Activated CD4-positive, alpha-beta T cell treated with anti-CD3 and anti-CD28 coated beads, Interleukin-2, amount 10 ng/mL, durations not matched to agents 7 days and 5 days (primary cell): ENCODE measurements around the gene SCAMP2. TPM values are rescaled to one million over a fixed set of nuclear protein-coding genes. Genes with fewer than 3 reads are reported as not detected.

ENCODE experiments used
- CTCF ChIA-PET: fragments of 350-600 bp; sonication (Branson Sonifier 250); formaldehyde crosslinking; loops from one replicate; lab custom pipeline; 2021; ENCODE audit warnings: antibody characterized with exemption; lab: Charles Lee
- POLR2A ChIA-PET: fragments of 350-600 bp; sonication (Branson Sonifier 250); formaldehyde crosslinking; loops from one replicate; lab custom pipeline; 2021; ENCODE audit warnings: antibody characterized with exemption; lab: Charles Lee
- DNase-seq: peaks from one replicate; pipeline ENCODE4 v3.0.0-alpha.2; 2020
- H3K27ac Mint-ChIP-seq: one replicate; pipeline ENCODE4 v1.8.0; 2021; ENCODE audit warnings: mild to moderate bottlenecking, moderate library complexity, mixed read lengths
- H3K27me3 Mint-ChIP-seq: one replicate; pipeline ENCODE4 v1.8.0; 2021; ENCODE audit warnings: mixed read lengths
- H3K36me3 Mint-ChIP-seq: one replicate; pipeline ENCODE4 v1.8.0; 2021; ENCODE audit warnings: low read depth, mixed read lengths
- H3K4me1 Mint-ChIP-seq: one replicate; pipeline ENCODE4 v1.8.0; 2021; ENCODE audit warnings: mixed read lengths
- H3K4me3 Mint-ChIP-seq: one replicate; pipeline ENCODE4 v1.8.0; 2021; ENCODE audit warnings: mild to moderate bottlenecking, moderate library complexity, mixed read lengths
- H3K9me3 Mint-ChIP-seq: one replicate; pipeline ENCODE4 v1.8.0; 2021; ENCODE audit warnings: mixed read lengths
- total RNA-seq, 2 experiments: library from RNA; stranded (reverse); gene quantifications; one replicate each; pipeline ENCODE4 v1.2.3, GENCODE V29; 2021

The SCAMP2 gene
- total RNA-seq, 2 experiments from 2014 or later, result 126 to 128 TPM

DNA sequence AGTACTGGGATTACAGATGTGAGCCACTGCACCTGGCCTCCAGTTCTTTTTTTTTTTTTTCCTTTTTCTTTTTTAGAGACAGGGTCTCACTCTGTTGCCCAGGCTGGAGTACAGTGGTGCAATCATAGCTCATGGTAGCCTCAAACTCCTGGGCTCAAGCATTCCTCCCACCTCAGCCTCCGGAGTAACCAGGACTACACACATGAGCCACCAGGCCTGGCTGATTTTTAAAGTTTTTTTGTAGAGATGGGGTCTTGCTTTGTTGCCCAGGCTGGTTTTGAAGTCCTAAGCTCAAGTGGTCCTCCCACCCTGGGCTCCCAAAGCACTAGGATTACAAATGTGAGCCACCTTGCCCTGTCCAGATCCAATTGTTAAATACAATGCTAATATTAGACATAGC, 16.6 kb downstream of the SCAMP2 start:
- no peak for DNase-seq
- H3K9me3 Mint-ChIP-seq, result no peaks in the 10 kb centered on the region
- H3K27me3 Mint-ChIP-seq, result no peaks in the 10 kb centered on the region
- H3K4me3 Mint-ChIP-seq, result no peak overlapping the region
- ChIA-PET CTCF (interaction anchor here (0.9 to 1.8 kb wide), 2 partner anchors 14 kb away, joined by 3 to 7 read pairs; no protein-coding TSS in a partner anchor), POLR2A (no interaction called here)
- H3K27ac Mint-ChIP-seq, result no peak overlapping the region
- H3K4me1 Mint-ChIP-seq, result peaks cover 38% of the 10 kb centered on the region
- peaks cover 9% of the 10 kb centered on the region for H3K36me3 Mint-ChIP-seq

DNA sequence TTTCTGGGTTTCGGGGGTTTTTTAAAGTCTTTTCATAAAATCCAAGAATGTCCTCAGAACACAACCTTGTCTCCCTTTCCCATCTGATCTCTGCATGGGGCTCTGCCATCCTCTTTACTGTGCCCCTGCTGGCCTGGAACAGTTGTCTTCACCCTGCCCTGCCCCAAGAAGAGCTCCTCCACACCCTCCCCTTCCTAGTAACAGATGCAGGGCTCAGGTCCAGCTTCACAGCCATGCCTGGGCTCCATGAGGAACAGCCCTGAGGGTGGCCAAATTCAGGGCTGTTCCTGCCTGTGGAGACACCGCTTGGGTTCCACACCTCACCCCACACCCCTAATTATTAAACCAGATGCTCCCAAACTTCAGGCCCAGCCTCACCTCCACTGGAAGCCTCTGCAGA, 17.3 kb downstream of the SCAMP2 start:
- ChIA-PET POLR2A (no interaction called here), CTCF (interaction anchor here (0.6 to 1.8 kb wide), 5 partner anchors 9 to 315 kb away, joined by 3 to 7 read pairs (median 3); partner anchors contain the start of gene ARID3B)
- no peaks in the 10 kb centered on the region for H3K9me3 Mint-ChIP-seq
- peaks cover 36% of the 10 kb centered on the region for H3K4me1 Mint-ChIP-seq
- H3K27ac Mint-ChIP-seq, result peak overlapping the region; percentile 41
- DNase-seq, result no peak
- H3K4me3 Mint-ChIP-seq, result no peak overlapping the region
- H3K36me3 Mint-ChIP-seq, result peaks cover 12% of the 10 kb centered on the region
- H3K27me3 Mint-ChIP-seq, result no peaks in the 10 kb centered on the region

DNA sequence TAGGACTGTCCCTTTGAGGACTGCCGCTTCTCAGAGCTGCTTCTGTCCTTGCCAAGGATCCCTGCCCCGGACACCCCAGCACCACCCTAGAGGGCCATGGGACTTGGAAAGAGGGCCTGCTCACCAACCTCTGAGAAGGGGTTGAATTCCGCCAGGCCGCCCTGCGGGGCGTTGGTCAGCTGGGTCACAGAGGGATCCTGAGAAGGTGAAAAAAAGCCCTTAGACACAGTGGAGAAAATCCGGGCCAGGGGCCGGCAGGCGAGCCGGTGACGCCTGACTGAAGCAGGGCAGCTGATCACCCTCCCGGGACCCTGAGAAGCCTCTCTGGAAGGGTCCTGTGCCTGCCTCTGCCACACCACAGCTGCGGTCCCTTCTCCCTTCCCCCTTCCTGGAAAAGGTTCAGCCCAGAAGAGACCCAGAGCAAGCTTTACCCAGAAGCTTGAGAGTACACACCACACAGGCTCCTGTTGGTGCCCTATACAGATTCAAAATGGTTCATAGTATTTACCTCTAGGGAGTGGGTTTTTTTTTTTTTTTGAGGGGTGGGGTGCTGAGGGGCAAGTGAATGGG, 18.6 kb downstream of the SCAMP2 start:
- no peaks in the 10 kb centered on the region for H3K9me3 Mint-ChIP-seq
- no peaks in the 10 kb centered on the region for H3K27me3 Mint-ChIP-seq
- peaks cover 15% of the 10 kb centered on the region for H3K36me3 Mint-ChIP-seq
- POLR2A ChIA-PET, result no interaction called here
- no peak for DNase-seq
- CTCF ChIA-PET, result interaction anchor here (0.6 to 2.0 kb wide), 6 partner anchors 11 to 216 kb away, joined by 3 to 9 read pairs (median 3); no protein-coding TSS in a partner anchor
- H3K27ac Mint-ChIP-seq, result no peak overlapping the region
- H3K4me1 Mint-ChIP-seq, result peaks cover 33% of the 10 kb centered on the region
- no peak overlapping the region for H3K4me3 Mint-ChIP-seq

DNA sequence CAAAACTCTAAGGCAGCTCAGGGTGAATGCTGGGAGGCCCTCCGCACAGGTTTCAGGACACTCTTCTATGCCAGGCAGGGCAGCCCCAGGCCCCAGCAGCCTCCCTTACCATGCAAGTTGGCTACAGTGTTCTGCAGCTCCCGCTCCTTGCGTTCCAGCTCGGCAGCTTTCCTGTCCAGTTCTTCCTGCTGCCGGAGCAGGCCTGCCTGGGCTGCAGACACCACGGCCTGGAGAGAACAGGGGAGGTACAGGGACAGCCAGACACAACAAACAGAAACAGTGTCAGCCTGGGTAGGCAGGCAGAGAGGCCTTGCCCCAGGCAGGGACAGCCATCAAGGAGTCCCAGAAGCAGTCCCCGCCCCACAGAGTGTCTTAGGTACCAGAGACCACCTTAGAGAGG, 21.2 kb downstream of the SCAMP2 start:
- no peak overlapping the region for H3K27ac Mint-ChIP-seq

DNA sequence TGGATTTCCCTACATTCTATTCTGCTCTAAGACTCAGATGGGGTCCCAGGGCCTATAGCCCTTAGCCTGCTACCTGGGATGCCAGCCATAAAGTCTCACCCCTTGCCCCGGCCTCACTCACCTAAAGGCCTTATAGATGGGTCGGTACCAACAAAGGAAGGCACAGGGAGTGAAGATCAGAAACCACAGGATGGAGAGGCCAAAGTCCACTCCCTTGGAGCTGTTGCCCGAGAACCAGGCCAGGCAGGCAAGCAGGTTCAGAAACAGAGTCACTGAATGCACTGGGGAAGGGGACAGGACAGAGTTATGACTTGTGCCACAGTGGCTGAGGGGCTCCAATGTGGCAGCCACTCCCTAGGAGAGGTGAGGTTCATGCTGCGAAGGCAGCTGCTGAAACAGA, 22.8 kb downstream of the SCAMP2 start:
- ChIA-PET CTCF (interaction anchor here (1.0 kb wide), 1 partner anchor 9 kb away, joined by 3 read pairs; no protein-coding TSS in a partner anchor), POLR2A (no interaction called here)
- no peaks in the 10 kb centered on the region for H3K9me3 Mint-ChIP-seq
- no peak overlapping the region for H3K27ac Mint-ChIP-seq
- no peaks in the 10 kb centered on the region for H3K27me3 Mint-ChIP-seq
- no peak overlapping the region for H3K4me3 Mint-ChIP-seq
- H3K36me3 Mint-ChIP-seq, result peaks cover 39% of the 10 kb centered on the region
- no peak for DNase-seq
- H3K4me1 Mint-ChIP-seq, result peaks cover 16% of the 10 kb centered on the region

More for the DNA sequence above, 21.2 kb downstream of the SCAMP2 start:
- CTCF ChIA-PET, result interaction anchor here (0.5 to 1.3 kb wide), 3 partner anchors 11 to 50 kb away, joined by 3 to 6 read pairs (median 4); no protein-coding TSS in a partner anchor
- Mint-ChIP-seq H3K4me1 (peaks cover 14% of the 10 kb centered on the region), H3K27me3 (no peaks in the 10 kb centered on the region), H3K36me3 (peaks cover 30% of the 10 kb centered on the region), H3K9me3 (no peaks in the 10 kb centered on the region), H3K4me3 (no peak overlapping the region)
- POLR2A ChIA-PET, result no interaction called here
- DNase-seq, result no peak

DNA sequence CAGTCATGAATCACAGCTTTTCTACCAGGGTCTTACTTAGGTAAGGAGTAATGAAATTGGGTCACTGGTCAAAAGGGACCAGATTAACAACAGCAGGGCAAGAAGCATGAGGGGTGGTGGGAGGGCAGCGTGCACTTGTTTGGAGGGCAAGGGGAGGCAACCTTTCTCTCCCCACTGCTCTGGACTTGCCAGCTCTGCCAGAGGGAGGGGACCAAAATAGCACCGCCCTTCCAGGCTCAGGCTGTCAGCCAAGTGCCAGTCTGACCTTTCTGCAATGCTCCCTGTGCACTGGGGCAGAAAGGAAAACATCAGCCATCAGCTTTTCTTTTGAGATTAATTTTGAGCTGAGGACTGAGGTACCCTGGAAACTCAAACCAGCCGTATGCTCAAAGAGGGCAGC, 25.7 kb downstream of the SCAMP2 start:
- Mint-ChIP-seq H3K4me1 (peaks cover 39% of the 10 kb centered on the region), H3K9me3 (no peaks in the 10 kb centered on the region), H3K27ac (no peak overlapping the region), H3K27me3 (no peaks in the 10 kb centered on the region), H3K4me3 (no peak overlapping the region), H3K36me3 (peaks cover 46% of the 10 kb centered on the region)
- no peak for DNase-seq
- ChIA-PET CTCF (interaction anchor here (1.2 to 3.0 kb wide), 5 partner anchors 11 to 60 kb away, joined by 3 to 11 read pairs (median 8); no protein-coding TSS in a partner anchor), POLR2A (no interaction called here)

DNA sequence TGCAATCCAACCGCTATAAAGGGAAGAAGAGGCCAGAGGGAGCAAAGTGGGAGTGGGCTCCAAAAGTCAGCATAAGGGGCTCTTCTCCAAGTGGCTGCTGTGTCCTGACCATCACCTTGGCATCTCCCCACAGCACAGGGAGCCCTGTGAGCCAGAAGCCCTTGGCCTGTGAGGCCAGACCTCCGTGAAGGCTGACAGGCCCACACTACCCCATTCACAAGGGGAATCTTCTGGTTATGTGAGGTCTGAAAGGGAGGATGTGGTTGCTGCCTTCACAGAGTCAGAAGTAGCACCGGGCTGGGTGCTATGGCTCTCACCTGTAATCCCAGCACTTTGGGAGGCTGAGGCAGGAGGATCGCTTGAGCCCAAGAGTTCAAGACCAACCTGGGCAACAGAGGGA, 27.6 kb downstream of the SCAMP2 start:
- peaks cover 45% of the 10 kb centered on the region for H3K36me3 Mint-ChIP-seq
- DNase-seq, result peak; percentile 41
- H3K27ac Mint-ChIP-seq, result peak overlapping the region; percentile 95
- peaks cover 57% of the 10 kb centered on the region for H3K4me1 Mint-ChIP-seq
- CTCF ChIA-PET, result interaction anchor here (0.5 to 1.9 kb wide), 9 partner anchors 8 to 56 kb away, joined by 3 to 7 read pairs (median 4); no protein-coding TSS in a partner anchor
- H3K9me3 Mint-ChIP-seq, result no peaks in the 10 kb centered on the region
- H3K4me3 Mint-ChIP-seq, result peak overlapping the region; percentile 48
- H3K27me3 Mint-ChIP-seq, result no peaks in the 10 kb centered on the region
- POLR2A ChIA-PET, result interaction anchor here (1.3 kb wide), 1 partner anchor 24 kb away, joined by 5 read pairs; no protein-coding TSS in a partner anchor

DNA sequence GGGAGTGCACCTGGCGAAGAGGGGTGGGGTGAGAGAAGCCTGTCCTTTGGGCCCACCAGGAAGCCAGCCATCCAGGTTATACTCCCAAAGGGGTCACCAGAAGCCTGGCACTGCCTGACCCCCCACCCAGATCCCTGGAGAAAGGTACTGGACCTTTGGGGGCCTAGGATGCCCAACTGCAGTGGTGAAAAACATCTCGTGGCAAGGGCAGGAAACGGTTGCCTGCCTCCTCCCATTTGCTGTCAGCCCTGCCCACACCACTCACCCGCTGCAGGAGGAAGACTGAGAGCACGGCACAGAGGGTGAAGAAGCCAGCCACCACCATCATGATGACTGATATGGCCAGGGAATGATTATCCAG, 28.0 kb downstream of the SCAMP2 start:
- DNase-seq, result peak; percentile 78
- H3K36me3 Mint-ChIP-seq, result peaks cover 43% of the 10 kb centered on the region
- H3K9me3 Mint-ChIP-seq, result no peaks in the 10 kb centered on the region
- peak overlapping the region; percentile 95 for H3K27ac Mint-ChIP-seq
- H3K27me3 Mint-ChIP-seq, result no peaks in the 10 kb centered on the region
- ChIA-PET CTCF (interaction anchor here (0.6 to 3.3 kb wide), 13 partner anchors 8 to 74 kb away, joined by 3 to 23 read pairs (median 4); partner anchors contain the start of gene FAM219B), POLR2A (interaction anchor here (0.7 to 1.3 kb wide), 2 partner anchors 25 to 39 kb away, joined by 3 to 5 read pairs; no protein-coding TSS in a partner anchor)
- H3K4me1 Mint-ChIP-seq, result peaks cover 58% of the 10 kb centered on the region
- H3K4me3 Mint-ChIP-seq, result peak overlapping the region; percentile 48

DNA sequence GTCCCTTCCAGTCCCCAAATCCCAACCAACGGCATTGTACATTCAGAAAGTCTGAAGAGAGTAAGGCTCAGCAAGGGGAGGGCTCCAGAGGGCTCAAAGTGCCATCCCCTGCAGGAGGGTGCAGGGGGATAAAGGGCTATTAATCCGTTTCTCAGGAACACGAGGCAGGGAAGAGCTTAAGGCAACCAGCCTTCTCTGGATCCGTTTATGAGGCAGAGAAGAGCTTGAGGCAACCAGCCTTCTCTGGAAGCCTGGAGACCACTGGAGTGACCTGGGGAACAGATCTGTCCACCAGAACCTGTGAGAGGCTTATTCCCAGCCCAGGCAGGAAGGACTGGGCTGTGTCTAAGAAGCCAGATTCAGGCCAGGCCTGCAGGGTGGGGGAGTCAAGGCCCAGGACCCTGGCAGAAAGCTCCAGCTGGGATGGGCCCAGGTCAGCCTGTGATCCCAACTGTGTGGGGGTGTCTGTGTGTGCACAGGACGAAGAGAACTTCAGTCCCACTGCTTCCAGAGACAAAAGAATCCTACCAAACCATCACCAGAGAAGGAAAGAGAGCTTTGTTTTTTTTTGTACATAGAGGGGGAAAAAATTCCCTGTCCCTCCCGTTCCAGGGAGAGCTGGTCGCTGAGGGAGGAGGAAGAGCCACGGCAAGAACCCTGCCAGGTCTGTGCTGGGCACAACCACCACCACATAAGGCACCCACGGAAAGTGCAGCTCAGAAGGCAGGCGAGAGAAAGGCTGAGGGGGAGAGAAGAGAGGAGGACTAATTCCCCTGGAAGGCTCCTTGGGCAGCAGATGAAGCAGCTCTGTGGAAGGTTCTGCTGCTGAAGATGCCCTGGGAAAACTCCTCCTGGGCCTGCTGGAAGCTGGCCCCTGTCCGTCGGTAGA, 28.6 kb downstream of the SCAMP2 start:
- Mint-ChIP-seq H3K4me1 (peaks cover 58% of the 10 kb centered on the region), H3K9me3 (no peaks in the 10 kb centered on the region), H3K27ac (peak overlapping the region; percentile 95), H3K36me3 (peaks cover 43% of the 10 kb centered on the region), H3K4me3 (peak overlapping the region; percentile 48), H3K27me3 (no peaks in the 10 kb centered on the region)
- POLR2A ChIA-PET, result interaction anchor here (0.6 to 1.3 kb wide), 4 partner anchors 25 to 624 kb away, joined by 3 to 5 read pairs (median 3); partner anchors contain the start of gene COX5A
- CTCF ChIA-PET, result interaction anchor here (0.6 to 3.3 kb wide), 17 partner anchors 9 to 74 kb away, joined by 3 to 23 read pairs (median 4); partner anchors contain the start of genes FAM219B and MPI
- no peak for DNase-seq

DNA sequence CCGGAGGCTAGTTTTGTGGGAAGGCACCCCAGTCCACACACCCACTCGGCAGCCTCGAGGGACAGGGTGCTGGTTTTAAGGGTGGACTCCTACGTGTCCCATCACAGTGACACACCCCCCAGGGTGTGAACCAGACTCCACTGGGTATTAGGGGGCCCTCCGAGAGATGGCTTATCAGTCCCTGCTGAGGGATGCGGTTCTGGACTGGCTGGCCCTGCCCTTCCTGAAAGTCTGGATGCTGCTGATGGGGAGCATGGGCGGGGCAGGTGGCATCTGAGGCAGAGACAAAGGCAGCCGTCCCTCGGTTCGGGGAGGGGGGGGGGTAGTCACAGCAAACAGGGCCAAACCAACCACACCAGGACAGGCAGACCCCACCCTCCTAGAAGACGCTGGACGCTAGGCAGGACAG, 29.3 kb downstream of the SCAMP2 start:
- Mint-ChIP-seq H3K27ac (peak overlapping the region; percentile 95), H3K4me3 (peak overlapping the region; percentile 79), H3K27me3 (no peaks in the 10 kb centered on the region), H3K9me3 (no peaks in the 10 kb centered on the region), H3K36me3 (peaks cover 44% of the 10 kb centered on the region), H3K4me1 (peaks cover 58% of the 10 kb centered on the region)
- POLR2A ChIA-PET, result no interaction called here
- CTCF ChIA-PET, result interaction anchor here (0.6 to 3.3 kb wide), 18 partner anchors 11 to 148 kb away, joined by 3 to 23 read pairs (median 4); partner anchors contain the start of genes EDC3 and FAM219B
- DNase-seq, result no peak

DNA sequence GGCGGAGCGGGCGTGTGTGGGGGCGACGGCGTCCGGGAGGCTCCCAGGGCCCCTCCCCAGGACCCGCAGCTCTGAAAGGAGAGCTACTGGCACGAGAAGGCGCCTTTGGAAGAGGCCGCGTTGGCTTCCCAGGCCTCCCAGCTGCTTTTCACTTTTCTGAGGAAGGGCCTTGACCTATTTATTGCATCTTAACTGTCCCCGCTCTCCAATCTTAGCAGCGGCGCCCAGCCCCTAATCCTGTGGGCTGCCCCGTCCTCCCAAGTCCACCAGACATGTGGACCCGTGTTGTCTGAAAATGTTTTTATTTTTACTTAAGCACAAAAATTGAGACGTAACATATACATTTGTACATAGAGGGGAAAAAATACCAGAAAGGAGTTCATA, 29.7 kb downstream of the SCAMP2 start:
- Mint-ChIP-seq H3K27ac (peak overlapping the region; percentile 95), H3K36me3 (peaks cover 39% of the 10 kb centered on the region), H3K9me3 (no peaks in the 10 kb centered on the region), H3K4me1 (peaks cover 58% of the 10 kb centered on the region), H3K27me3 (no peaks in the 10 kb centered on the region), H3K4me3 (peak overlapping the region; percentile 79)
- DNase-seq, result no peak
- CTCF ChIA-PET, result interaction anchor here (0.6 to 3.3 kb wide), 14 partner anchors 15 to 208 kb away, joined by 3 to 23 read pairs (median 5); partner anchors contain the start of genes EDC3 and FAM219B
- POLR2A ChIA-PET, result no interaction called here
